Stimulated activated naive CD8-positive, alpha-beta T cell treated with anti-CD3 and anti-CD28 coated beads, Interleukin-15, Interleukin-2, amounts not matched to agents 100 ng/mL and 50 ng/mL, for 24 hours (primary cell): Measurements from ENCODE around the gene GLI2.

Experiments used
- H3K27ac Mint-ChIP-seq: one replicate; pipeline ENCODE4 v1.8.0; 2021; ENCODE audit warnings: mild to moderate bottlenecking, mixed read lengths
- H3K27me3 Mint-ChIP-seq: one replicate; pipeline ENCODE4 v1.8.0; 2021; ENCODE audit warnings: mixed read lengths
- H3K36me3 Mint-ChIP-seq: one replicate; pipeline ENCODE4 v1.8.0; 2021; ENCODE audit warnings: low read depth, mixed read lengths
- H3K4me1 Mint-ChIP-seq: one replicate; pipeline ENCODE4 v1.8.0; 2021; ENCODE audit warnings: low read depth, mixed read lengths
- H3K4me3 Mint-ChIP-seq: one replicate; pipeline ENCODE4 v1.8.0; 2021; ENCODE audit warnings: mild to moderate bottlenecking, mixed read lengths
- H3K9me3 Mint-ChIP-seq: one replicate; pipeline ENCODE4 v1.8.0; 2021; ENCODE audit warnings: mixed read lengths

The GLI2 gene

DNA sequence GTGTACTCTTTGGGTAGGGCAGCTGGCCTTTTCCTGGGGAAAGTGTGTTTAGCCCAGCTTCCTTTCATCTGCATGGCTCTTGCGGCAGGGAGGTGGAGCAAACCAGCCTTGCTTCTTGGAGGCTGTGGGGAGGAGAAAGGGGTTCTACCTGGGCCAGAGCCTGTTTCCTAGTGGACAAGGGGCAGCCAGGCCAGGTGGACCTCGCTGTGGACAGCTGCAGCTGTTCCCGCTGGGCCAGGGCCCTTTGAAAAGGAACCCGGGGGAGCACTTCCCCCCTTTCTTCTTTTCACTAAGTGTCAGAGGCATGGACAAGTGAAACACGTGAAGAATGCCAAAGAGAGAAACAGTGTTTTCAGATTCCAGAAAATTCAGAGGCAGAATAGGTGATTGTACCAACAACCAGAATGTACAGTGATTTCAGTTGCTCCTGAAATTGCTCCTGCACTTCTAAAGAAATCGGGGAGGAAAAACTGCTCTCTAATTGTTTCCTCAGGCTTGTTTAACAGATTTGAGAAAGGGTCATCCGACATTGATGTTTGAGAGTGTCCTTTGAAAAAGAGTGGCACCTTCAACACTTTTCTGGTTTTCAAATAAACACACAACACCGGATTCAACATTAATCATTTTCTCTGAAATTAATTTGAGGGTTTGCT, 3.9 kb downstream of the GLI2 start:
- H3K27me3 Mint-ChIP-seq = peaks cover 63% of the 10 kb centered on the region
- H3K9me3 Mint-ChIP-seq = no peaks in the 10 kb centered on the region
- no peaks in the 10 kb centered on the region for H3K36me3 Mint-ChIP-seq
- no peak overlapping the region for H3K27ac Mint-ChIP-seq
- no peaks in the 10 kb centered on the region for H3K4me1 Mint-ChIP-seq
- no peak overlapping the region for H3K4me3 Mint-ChIP-seq

DNA sequence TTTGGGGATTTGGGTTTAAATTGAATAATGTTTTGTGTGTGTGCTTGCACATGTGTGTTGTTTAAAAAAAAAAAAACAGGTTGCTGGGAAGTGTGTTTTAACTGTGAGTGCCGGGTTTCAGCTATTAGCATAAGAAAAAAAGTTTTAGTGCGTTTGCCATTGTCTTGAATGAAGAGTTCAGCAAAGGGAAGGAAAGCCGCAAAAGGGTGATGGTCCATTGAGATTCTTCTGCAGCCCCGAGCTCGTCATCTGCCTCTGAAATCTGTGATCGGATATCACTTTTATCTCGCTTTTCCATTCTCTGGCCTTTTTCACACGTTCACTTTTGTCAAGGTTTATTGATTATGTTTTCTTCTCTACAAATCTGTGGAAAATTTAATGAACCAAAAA, 4.7 kb downstream of the GLI2 start:
- Mint-ChIP-seq H3K27ac (no peak overlapping the region), H3K4me1 (no peaks in the 10 kb centered on the region), H3K27me3 (peaks cover 57% of the 10 kb centered on the region), H3K4me3 (no peak overlapping the region), H3K36me3 (no peaks in the 10 kb centered on the region), H3K9me3 (no peaks in the 10 kb centered on the region)

DNA sequence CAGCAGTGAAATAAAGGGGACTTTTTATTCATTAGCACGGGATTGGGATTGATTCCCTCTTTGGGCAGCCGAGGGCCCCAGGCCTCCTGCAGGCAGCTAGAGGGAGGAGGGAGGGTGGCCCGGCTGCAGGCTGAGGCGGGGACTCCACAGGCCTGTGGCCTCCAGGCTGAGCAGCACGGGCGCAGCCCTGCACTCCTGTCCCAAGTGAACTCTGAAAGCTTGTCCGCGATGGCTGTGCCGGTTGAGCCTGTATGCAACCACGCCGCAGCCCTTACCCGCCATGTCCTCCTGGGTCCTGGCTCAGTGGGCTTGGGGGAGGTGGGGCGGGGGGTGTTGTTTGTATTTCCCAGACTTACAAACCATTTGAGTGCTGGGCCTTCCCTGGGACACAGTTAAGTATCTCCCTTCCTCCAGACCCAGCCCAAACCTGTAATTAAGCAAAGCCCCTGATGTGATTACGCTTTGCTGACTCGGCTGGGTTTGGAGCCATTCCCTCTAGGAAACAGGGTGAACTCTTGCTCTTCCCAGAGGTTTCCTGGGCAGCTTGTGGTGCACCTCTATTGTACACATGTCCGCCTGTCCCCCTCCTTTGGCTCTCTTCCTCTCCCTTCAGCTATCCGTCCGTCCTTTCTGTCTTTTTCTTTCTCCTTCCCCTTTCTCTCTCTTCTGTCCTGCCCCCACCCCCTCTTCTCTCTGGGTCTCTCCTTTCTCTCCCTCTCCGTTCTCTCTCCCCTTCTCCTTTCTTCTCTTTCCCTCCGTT, 5.3 kb downstream of the GLI2 start:
- Mint-ChIP-seq H3K9me3 (no peaks in the 10 kb centered on the region), H3K4me3 (no peak overlapping the region), H3K36me3 (no peaks in the 10 kb centered on the region), H3K27ac (no peak overlapping the region), H3K4me1 (no peaks in the 10 kb centered on the region), H3K27me3 (peaks cover 57% of the 10 kb centered on the region)

DNA sequence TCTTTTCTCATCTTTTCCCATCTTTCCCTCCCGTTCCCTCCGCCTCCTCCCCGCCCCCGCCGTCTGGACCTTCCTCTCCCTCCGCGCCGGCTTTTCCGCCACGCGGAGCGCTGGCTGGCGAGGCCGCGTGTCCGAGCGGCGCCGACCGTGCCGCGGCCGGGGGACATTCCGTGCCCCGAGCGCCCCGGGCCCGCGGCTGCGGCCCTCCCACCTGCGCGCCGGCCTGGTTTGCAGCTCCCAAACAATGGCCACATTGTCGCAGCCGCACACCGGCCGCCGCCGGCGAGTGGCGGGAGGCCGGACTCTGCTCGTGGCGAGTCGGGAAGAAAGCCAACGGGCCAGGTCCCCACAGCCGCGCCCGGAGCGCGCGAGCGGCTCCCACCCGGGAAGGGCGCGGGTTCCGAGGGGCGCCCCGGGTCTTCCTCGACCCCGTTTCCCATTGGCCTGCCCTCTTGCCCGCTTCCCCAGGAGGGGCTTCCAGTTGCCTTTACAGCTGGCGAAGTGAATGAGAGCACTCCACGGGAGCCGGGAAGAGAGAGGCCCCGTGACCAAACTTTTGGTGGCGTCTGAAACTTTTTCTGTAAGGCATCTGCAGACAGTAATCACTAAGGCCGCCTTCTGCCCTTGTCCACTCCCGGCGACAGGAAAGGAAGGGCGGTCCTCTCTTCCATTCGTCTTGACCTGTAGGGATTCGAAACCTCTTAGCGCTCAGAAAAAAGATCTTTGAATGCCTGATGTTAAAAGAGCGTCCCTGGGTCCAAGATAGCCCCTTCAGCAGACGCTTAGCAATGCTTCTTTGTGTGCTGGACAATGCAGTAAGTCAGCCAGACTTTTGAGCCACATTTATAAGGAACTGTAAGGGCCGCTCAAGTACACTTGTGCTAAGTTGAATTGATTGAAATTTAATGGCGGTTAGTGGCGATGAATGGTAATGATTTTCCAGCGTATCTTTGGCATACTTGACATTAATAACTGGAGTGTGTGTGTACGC, 6.2 kb downstream of the GLI2 start:
- Mint-ChIP-seq H3K4me1 (no peaks in the 10 kb centered on the region), H3K27ac (no peak overlapping the region), H3K36me3 (no peaks in the 10 kb centered on the region), H3K4me3 (no peak overlapping the region), H3K9me3 (no peaks in the 10 kb centered on the region), H3K27me3 (peaks cover 54% of the 10 kb centered on the region)

DNA sequence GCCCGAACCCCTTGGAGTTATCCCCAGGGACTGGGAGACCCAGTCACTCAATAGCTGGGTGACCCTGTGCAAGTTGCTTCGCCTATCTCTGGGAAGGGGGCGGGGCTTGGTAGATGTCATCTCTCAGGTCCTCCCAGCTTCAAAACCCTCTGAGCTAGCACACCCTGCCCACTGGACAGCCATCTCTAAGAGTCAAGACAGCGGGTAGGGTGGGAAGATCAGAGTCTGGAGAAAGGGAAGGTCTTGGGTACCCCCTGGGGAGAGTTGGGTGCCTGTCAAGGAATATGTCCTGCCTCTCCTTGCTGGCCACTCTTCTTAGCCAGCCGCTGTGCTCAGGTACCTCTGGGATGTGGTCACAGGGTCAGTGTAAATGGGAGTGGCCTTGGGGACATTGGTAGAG, 8.0 kb downstream of the GLI2 start:
- Mint-ChIP-seq H3K4me1 (no peaks in the 10 kb centered on the region), H3K36me3 (no peaks in the 10 kb centered on the region), H3K27ac (no peak overlapping the region), H3K27me3 (peaks cover 37% of the 10 kb centered on the region), H3K4me3 (no peak overlapping the region), H3K9me3 (no peaks in the 10 kb centered on the region)

DNA sequence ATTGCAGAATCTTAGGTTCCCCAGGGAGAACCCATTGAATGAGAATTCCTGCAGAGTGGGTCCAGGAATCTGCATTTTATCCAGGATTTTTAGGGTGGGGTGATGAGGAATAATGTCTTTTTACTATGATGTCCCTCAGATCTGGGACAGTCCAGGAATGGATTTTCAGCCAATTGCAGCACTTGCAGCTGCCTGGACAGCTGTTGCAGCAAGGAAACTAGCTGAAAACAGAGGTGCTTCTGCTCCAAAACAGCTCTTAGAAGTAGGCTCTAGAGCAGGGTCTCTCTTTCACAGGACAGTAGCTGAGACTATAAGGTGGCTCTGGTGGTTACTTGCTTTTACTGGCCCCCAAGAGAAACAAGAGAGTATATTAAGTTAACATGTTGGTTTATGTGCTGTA, 9.1 kb downstream of the GLI2 start:
- Mint-ChIP-seq H3K27me3 (peaks cover 26% of the 10 kb centered on the region), H3K9me3 (no peaks in the 10 kb centered on the region), H3K27ac (no peak overlapping the region), H3K4me3 (no peak overlapping the region), H3K36me3 (no peaks in the 10 kb centered on the region), H3K4me1 (no peaks in the 10 kb centered on the region)

DNA sequence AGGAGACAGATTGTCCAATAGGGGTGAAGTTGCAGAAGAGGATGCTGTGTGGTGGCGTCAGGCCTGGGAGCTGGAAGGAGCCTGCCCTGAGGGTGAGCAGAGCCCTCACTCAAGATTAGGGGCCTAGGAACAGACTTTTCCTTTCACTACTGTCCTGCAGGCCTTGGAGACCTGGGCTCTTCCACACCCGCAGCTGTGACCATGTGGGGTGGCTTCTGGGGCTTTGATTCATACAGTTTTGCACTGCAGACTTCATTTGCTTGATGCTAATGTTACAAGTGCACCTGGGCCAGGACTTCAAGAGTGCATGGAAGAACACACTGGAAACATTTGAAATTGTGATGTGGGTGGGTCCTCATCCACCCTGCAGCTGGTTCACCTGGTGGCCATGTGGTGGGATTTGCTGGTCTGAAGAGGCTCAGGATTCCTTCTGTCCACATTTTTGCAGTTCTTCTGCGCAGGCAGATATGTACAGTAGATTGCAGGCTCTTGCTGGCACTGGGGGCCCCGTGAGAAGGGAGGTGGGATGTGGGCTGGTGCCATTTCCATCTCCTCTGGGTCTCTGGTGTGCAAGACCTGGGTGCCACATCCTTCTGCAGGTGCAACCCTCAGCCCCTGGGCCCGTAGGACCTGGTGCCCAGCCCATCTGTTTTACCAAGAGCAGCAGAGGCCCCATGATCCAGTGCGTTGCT, 9.9 kb downstream of the GLI2 start:
- Mint-ChIP-seq H3K27ac (no peak overlapping the region), H3K27me3 (peaks cover 21% of the 10 kb centered on the region), H3K9me3 (no peaks in the 10 kb centered on the region), H3K4me1 (no peaks in the 10 kb centered on the region), H3K36me3 (no peaks in the 10 kb centered on the region), H3K4me3 (no peak overlapping the region)

DNA sequence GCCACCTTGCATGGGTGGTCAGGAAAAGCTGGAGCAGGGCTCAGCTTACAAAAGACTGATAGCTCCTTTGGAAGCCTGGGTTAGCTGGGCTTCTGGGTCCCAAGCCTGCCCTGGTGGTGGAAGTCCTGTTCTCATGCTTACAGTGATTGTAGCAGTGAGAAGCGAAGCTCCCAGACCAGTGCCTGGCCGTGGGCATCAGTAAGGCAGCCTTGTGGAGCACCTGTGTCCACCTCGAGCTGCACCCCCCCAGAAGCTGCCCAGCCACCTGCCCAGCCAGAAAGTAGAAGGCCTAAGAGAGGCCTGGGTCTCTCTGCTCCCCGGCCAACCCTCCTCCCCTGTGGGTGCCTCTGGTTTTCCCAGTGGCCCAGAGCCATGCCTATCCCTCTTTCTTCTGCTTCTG, 10.5 kb downstream of the GLI2 start:
- H3K36me3 Mint-ChIP-seq = no peaks in the 10 kb centered on the region

DNA sequence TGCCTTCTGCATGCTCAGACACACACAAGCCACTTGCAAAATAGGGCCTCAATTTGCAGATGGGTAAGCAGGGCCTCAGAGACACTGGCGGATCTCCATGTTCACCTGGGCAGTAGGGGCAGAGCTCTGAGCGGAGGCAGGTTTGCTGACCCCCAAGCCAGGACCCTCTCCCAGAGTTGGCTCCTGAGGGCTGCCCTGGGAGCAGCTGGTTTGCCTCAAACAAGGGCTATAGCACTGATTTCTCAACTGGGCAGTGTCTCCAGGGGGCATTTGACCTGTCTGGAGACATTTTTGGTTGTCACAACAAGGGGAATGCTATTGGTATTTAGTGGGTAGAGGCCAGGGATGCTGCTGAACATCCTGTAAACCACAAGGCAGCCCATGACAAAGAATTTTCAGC, 11.6 kb downstream of the GLI2 start:
- Mint-ChIP-seq H3K27ac (no peak overlapping the region), H3K36me3 (no peaks in the 10 kb centered on the region), H3K4me3 (no peak overlapping the region), H3K4me1 (no peaks in the 10 kb centered on the region), H3K27me3 (peaks cover 16% of the 10 kb centered on the region), H3K9me3 (no peaks in the 10 kb centered on the region)

More for the DNA sequence above, 10.5 kb downstream of the GLI2 start:
- H3K27me3 Mint-ChIP-seq = peaks cover 20% of the 10 kb centered on the region
- H3K9me3 Mint-ChIP-seq = no peaks in the 10 kb centered on the region
- no peak overlapping the region for H3K27ac Mint-ChIP-seq
- H3K4me1 Mint-ChIP-seq = no peaks in the 10 kb centered on the region
- no peak overlapping the region for H3K4me3 Mint-ChIP-seq

DNA sequence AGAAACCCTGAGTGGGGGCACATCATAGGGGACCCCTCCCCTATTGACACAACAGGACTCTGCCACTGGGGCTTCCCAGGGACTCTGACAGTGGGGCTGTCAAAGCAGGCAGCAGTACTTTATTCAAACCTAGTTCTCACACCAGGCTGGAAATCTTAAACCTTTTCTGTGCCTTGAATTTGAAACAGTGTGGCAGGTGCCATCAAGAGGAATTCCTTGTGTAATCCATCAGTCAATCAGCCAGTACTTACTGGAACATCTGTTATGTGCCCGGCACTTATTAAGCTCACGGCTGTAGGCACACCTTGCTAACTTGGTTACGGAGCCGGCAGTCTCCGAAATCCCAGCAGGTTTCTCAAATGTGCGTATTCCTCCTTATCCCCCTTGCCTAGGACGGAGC, 12.0 kb downstream of the GLI2 start:
- Mint-ChIP-seq H3K27me3 (peaks cover 12% of the 10 kb centered on the region), H3K4me3 (no peak overlapping the region), H3K4me1 (no peaks in the 10 kb centered on the region), H3K27ac (no peak overlapping the region), H3K36me3 (no peaks in the 10 kb centered on the region), H3K9me3 (no peaks in the 10 kb centered on the region)

DNA sequence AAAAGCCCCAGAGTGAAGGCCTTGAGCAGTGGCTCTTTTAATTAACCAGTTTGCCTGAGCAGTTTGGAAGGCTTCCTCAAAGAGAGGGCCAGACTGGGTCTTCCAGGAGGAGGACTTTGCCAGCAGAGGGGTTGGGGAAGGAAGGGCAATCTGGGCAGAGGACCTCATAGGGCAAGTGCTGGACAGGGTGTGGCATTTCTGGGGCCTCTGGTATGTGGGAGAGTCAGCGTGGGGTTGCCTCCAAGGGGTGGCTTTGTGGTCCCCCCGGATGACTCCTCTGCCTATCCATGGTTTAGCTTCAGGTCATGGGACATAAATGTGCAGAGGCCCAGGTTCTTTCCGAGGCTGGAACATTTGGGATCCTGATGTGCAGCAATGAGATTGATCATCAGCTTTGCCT, 12.6 kb downstream of the GLI2 start:
- Mint-ChIP-seq H3K9me3 (no peaks in the 10 kb centered on the region), H3K36me3 (no peaks in the 10 kb centered on the region), H3K4me1 (no peaks in the 10 kb centered on the region), H3K4me3 (no peak overlapping the region), H3K27me3 (peaks cover 6% of the 10 kb centered on the region), H3K27ac (no peak overlapping the region)

DNA sequence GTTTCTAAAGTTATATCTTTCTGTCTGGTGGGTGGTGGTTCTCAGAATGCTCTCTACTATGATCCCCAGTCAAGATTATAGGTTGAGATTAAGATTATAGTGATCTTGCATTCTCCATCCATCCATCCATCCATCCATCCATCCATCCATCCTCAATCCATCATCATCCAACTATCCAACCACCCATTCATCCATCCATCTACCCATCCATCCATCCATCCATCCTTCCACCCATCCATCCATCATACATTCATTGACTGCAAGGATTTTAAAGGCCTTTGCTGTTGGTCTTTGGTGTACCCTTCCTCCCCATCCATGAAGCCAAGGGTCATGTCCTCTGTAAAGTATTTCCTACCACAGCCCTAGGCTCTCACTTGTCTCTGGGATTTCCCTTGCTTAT, 13.1 kb downstream of the GLI2 start:
- no peak overlapping the region for H3K27ac Mint-ChIP-seq
- no peaks in the 10 kb centered on the region for H3K36me3 Mint-ChIP-seq
- H3K4me1 Mint-ChIP-seq = no peaks in the 10 kb centered on the region
- H3K9me3 Mint-ChIP-seq = no peaks in the 10 kb centered on the region
- peaks cover 5% of the 10 kb centered on the region for H3K27me3 Mint-ChIP-seq
- no peak overlapping the region for H3K4me3 Mint-ChIP-seq

DNA sequence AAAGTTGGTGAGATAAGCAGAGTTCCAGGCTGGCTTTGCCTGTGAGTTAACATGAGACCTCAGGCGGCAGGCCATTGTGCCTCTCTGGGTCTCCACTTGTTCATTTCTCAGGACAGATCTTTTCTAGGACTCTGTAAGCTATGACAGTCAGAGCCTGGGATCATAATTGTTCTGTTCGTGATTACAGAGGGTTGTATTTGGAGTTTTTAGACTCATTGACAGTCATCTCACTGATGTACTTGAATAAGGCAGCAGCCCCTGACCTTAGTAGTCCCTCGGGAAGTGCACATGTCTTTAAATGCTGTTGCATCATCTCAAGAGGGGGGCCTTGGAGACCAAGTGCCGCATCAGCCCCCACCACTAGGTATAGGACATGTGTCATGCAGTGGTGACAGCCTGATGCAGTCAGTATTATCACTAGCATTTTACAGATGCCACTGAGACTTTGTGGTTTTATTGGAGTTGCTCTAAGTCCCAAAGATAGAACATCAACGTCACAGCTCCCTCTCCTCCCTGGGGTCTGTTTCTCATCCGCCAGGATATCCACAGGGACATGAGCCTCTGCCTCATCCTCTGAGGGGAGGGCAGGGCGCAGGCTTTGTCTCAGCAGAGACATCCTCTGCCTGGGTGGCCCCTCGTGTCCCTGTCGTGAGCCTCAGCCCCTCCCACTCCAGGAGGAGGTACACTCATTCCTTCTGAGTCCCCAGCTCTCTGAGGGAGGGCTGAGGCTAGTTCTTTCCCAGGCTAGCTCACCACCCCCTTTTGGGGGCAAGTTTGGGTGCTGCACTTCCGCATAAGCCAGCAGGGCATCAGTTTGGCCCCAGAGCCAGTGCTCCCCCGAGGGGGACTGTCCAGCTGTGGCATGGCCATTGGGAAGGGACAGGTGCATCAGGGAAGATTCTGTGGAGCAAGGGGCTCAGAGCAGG, 14.1 kb downstream of the GLI2 start:
- Mint-ChIP-seq H3K9me3 (no peaks in the 10 kb centered on the region), H3K4me1 (no peaks in the 10 kb centered on the region), H3K4me3 (no peak overlapping the region), H3K27ac (no peak overlapping the region), H3K36me3 (no peaks in the 10 kb centered on the region), H3K27me3 (no peaks in the 10 kb centered on the region)
